Heart left ventricle (tissue), 13 donors: ENCODE measurements around the gene PCSK5.

Source experiments
- POLR2A ChIP-seq, 2 donors: fragments of 450-650 bp; IDR thresholded peaks; one replicate each; pipeline ENCODE4 v1.6.1; 2017; ENCODE audit warnings: antibody characterized with exemption in 2 of 2, mild to moderate bottlenecking in 2 of 2, moderate library complexity in 2 of 2
- TF ChIP-seq, protein P1 (sequence below), 12 donors: fragments of 200-600 bp; sonication (generic) in 4 of 12; IDR thresholded peaks; one replicate each; pipeline versions ENCODE4 v1.5.0 to v1.8.0; 2018 to 2022; ENCODE audit warnings: antibody characterized with exemption in 12 of 12, mild to moderate bottlenecking in 5 of 12
- donor health status: ischemic (EF 13 %, LVEDD 7.1; RV severe dilation, severe dysfunction).
- donor health status: DM: no; HTN: yes; CAD: no.
- donor health status: DM: no; HTN: no; CAD: no.
- donor health status: ischemic (EF 25% LVEDD 6.9; RV normal size, moderate dysfunction).
- donor health status: ischemic (EF 25% LVEDD 5.7; RV mildly dilated, moderate dysfunction).
- donor health status: ischemic (EF 35%, LVEDD 5.7; RV mildly dilated, moderate dysfunction).
- donor health status: nonischemic (EF 11% LVEDD 7.7; RV severe dilation, severe dysfunction).
- donor health status: DM: yes; HTN: yes; CAD: no.
- donor health status: PGD.
- donor health status: ischemic (EF 29% LVEDD 5.4; RV normal size, mild dysfunction).
- donor health status: nonischemic (EF 23%, LVEDD 6.1; RV moderate dilation, normal function).

DNA sequence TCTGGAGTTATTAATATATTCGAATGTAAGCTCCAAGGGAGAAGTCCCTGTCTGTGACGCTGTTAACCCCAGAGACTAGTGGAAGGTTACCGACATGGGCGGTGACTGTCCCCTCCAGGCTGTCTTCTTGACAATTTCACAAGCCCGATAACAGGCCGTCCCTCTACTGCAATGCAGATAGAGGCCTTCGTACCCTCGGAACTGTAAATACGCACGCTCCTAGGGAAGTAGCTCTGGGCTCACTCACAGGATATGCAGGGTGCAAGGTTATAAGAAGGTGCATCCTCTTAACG, 504.4 kb downstream of the PCSK5 start:
- TF ChIP-seq, protein P1, sequence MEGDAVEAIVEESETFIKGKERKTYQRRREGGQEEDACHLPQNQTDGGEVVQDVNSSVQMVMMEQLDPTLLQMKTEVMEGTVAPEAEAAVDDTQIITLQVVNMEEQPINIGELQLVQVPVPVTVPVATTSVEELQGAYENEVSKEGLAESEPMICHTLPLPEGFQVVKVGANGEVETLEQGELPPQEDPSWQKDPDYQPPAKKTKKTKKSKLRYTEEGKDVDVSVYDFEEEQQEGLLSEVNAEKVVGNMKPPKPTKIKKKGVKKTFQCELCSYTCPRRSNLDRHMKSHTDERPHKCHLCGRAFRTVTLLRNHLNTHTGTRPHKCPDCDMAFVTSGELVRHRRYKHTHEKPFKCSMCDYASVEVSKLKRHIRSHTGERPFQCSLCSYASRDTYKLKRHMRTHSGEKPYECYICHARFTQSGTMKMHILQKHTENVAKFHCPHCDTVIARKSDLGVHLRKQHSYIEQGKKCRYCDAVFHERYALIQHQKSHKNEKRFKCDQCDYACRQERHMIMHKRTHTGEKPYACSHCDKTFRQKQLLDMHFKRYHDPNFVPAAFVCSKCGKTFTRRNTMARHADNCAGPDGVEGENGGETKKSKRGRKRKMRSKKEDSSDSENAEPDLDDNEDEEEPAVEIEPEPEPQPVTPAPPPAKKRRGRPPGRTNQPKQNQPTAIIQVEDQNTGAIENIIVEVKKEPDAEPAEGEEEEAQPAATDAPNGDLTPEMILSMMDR (IDR thresholded peaks at IDR 0.05) = no peak
- no peak for TF ChIP-seq POLR2A (IDR thresholded peaks at IDR 0.05)
